Nephron (organoid): Measurements from ENCODE around the gene CDC42EP3.

Source experiments
- H3K27ac Mint-ChIP-seq, 3 experiments: 2 replicates each; pipeline ENCODE4 v1.8.0; 2020; ENCODE audit warnings: mixed read lengths in 3 of 3, mild to moderate bottlenecking in 2 of 3, moderate library complexity in 1 of 3
- H3K27me3 Mint-ChIP-seq: 2 replicates; pipeline ENCODE4 v1.8.0; 2021; ENCODE audit warnings: low read depth, mild to moderate bottlenecking, moderate library complexity, mixed read lengths
- H3K36me3 Mint-ChIP-seq: 2 replicates; pipeline ENCODE4 v1.8.0; 2020; ENCODE audit warnings: low read depth, mixed read lengths
- H3K4me1 Mint-ChIP-seq: 2 replicates; pipeline ENCODE4 v1.8.0; 2020; ENCODE audit warnings: mixed read lengths
- H3K4me3 Mint-ChIP-seq, 3 experiments: 2 replicates each; pipeline ENCODE4 v1.8.0; 2020; ENCODE audit warnings: mild to moderate bottlenecking in 3 of 3, mixed read lengths in 3 of 3, moderate library complexity in 2 of 3
- H3K9me3 Mint-ChIP-seq: 2 replicates; pipeline ENCODE4 v1.8.0; 2020; ENCODE audit warnings: mixed read lengths
- TF ChIP-seq, protein P1 (sequence below), 3 experiments: fragments of 200-600 bp; sonication (generic); IDR thresholded peaks; one replicate each; pipeline ENCODE4 v1.5.0; 2021; ENCODE audit warnings: antibody characterized with exemption in 3 of 3; ENCODE audit not compliant: unreplicated experiment in 3 of 3

The CDC42EP3 gene

DNA sequence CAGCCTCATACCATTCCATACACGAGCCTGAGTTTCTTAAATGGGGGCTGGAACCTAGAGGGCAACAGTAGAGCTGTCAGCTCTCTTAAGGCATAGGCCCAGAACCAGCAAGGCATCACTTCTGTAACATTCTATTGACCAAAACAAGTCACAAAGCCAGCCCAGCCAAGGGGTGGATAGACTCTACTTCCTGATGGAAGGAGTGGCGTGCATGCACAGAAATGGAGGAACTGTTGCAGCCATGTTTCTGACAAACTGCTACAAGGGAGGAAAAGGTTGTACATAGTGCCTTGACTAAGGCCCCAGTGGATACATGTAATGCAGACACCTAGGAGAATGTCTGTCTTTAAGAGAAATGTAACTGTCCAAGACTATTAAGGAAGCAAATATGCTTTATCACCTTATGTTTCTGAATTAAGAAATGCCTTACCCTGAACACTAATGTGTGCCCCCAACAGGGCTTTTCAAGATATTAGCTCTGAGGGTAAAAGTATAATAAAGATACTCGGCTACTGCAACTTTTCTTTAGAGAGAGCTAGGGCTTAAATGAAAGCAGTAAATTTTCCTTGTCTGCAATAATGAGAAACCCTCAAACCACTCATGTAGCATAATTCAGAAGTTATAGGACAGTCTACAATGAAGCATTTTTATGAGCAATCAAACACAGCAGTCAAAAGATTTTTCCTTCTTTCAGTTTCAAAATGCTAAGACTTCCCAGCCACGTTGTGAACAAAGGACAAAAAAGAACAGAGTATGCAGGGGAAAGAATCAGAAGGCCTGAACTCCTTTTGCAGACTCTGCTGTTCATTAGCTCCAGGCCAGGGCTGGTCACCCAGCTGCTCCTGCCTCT is 35.1 kb upstream of the CDC42EP3 start:
- Mint-ChIP-seq H3K36me3 (peaks cover 3% of the 10 kb centered on the region), H3K27me3 (peaks cover 6% of the 10 kb centered on the region), H3K9me3 (peaks cover 15% of the 10 kb centered on the region), H3K4me1 (peaks cover 9% of the 10 kb centered on the region), H3K27ac (peak overlapping the region in 2 of 3 experiments; percentile 52 to 90), H3K4me3 (no peak overlapping the region)
- TF ChIP-seq, protein P1, sequence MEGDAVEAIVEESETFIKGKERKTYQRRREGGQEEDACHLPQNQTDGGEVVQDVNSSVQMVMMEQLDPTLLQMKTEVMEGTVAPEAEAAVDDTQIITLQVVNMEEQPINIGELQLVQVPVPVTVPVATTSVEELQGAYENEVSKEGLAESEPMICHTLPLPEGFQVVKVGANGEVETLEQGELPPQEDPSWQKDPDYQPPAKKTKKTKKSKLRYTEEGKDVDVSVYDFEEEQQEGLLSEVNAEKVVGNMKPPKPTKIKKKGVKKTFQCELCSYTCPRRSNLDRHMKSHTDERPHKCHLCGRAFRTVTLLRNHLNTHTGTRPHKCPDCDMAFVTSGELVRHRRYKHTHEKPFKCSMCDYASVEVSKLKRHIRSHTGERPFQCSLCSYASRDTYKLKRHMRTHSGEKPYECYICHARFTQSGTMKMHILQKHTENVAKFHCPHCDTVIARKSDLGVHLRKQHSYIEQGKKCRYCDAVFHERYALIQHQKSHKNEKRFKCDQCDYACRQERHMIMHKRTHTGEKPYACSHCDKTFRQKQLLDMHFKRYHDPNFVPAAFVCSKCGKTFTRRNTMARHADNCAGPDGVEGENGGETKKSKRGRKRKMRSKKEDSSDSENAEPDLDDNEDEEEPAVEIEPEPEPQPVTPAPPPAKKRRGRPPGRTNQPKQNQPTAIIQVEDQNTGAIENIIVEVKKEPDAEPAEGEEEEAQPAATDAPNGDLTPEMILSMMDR (IDR thresholded peaks at IDR 0.05; ENCODE audit: unreplicated experiment in 3 of 3) = no peak

DNA sequence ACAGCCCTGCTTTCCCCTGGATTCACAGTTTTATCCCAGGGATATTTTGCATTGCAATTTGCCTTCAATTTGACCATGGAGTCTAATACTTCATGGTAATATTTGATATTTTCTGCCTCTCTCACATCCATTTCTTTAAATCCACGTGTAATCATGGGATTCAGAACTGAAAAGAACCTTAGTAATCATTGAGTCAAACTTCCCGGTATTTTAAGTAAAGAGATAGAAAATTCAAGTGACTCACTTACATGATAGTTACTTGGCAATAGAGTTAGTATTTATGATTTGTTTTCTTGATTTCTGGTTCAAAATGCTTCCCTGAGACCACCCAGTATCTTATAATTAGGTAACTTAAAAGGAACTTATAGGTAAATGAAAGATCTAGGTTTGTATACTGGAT is 33.7 kb upstream of the CDC42EP3 start:
- H3K9me3 Mint-ChIP-seq = peaks cover 15% of the 10 kb centered on the region
- peaks cover 6% of the 10 kb centered on the region for H3K27me3 Mint-ChIP-seq
- H3K4me1 Mint-ChIP-seq = peaks cover 9% of the 10 kb centered on the region
- TF ChIP-seq, protein P1 (IDR thresholded peaks at IDR 0.05; ENCODE audit: unreplicated experiment in 3 of 3) = no peak
- H3K4me3 Mint-ChIP-seq = no peak overlapping the region
- H3K27ac Mint-ChIP-seq = no peak overlapping the region
- peaks cover 3% of the 10 kb centered on the region for H3K36me3 Mint-ChIP-seq

DNA sequence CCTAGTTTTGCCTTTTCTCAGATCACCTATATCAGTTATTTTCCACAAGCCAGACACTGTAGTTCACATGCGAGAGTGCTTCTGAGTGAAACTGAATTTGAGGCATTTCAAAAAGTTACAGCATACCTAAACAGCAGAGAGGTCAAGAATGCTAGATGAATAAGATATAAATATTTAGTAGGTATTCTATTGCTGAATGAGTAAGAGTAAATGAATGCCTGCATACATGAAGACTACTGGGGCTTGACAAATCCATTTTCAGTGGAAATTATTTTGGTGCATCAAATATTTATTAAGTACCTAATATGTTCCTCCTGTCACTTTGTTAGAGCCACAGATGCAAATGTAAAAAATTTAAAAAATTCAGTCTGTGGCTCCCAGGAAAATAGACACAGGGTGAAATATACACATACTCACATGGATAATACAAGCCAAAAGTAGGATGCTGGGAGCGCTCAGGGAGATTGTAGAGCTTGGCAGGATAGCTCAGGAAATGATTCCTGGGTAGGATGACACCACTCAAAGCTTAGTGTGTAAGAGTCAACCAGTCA is 27.6 kb upstream of the CDC42EP3 start:
- no peak overlapping the region for H3K4me3 Mint-ChIP-seq
- H3K9me3 Mint-ChIP-seq = peaks cover 16% of the 10 kb centered on the region
- peaks cover 3% of the 10 kb centered on the region for H3K36me3 Mint-ChIP-seq
- TF ChIP-seq, protein P1 (IDR thresholded peaks at IDR 0.05; ENCODE audit: unreplicated experiment in 3 of 3) = no peak
- peak overlapping the region; percentile 9 to 69 (median 36) for H3K27ac Mint-ChIP-seq
- peaks cover 5% of the 10 kb centered on the region for H3K27me3 Mint-ChIP-seq
- peaks cover 12% of the 10 kb centered on the region for H3K4me1 Mint-ChIP-seq

DNA sequence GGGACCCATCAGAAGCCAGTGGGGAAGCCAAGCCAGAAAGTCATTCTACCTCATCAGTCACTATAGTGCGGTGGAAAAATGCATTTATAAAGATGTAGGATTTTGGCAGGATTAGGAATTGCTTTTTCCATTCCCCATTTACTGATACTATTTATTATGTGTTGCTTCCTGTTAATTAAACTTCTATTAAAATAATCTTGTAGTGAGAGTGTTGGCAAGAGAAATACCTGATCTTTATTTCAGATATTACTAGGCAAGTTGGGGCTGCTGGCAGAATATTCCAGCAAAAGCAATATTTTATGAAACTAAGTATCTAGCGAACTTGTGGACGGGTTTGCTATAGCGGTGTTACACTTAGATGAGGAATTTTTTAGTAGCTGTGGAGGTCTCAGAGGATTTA is 23.9 kb upstream of the CDC42EP3 start:
- Mint-ChIP-seq H3K27me3 (peaks cover 13% of the 10 kb centered on the region), H3K4me3 (no peak overlapping the region), H3K36me3 (no peaks in the 10 kb centered on the region), H3K9me3 (peaks cover 3% of the 10 kb centered on the region), H3K4me1 (peaks cover 12% of the 10 kb centered on the region), H3K27ac (no peak overlapping the region)
- TF ChIP-seq, protein P1 (IDR thresholded peaks at IDR 0.05; ENCODE audit: unreplicated experiment in 3 of 3) = no peak

DNA sequence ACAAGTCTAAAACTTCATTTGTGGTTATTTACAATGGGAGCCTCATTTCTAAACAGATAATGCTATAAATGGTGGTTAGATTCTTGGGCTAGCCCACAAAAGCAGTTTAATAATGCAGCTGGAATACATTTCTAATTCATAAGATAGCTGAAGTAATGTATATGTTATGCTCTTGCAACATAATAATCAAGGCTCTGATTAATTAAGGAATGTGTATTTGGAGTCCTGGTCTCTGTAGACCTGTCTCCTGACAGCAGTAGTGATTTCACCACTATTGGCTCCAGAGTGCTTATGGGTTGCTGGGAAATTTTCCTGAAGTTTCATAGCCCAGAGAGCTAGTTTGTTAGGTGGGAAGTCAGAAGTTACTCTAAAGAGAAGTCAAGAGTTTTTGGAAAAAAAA is 21.3 kb upstream of the CDC42EP3 start:
- Mint-ChIP-seq H3K4me3 (no peak overlapping the region), H3K4me1 (peaks cover 13% of the 10 kb centered on the region), H3K9me3 (no peaks in the 10 kb centered on the region), H3K27me3 (peaks cover 24% of the 10 kb centered on the region), H3K27ac (no peak overlapping the region), H3K36me3 (no peaks in the 10 kb centered on the region)
- TF ChIP-seq, protein P1 (IDR thresholded peaks at IDR 0.05; ENCODE audit: unreplicated experiment in 3 of 3) = no peak
